K562 (cell line): ENCODE data around the gene KLF1. TPM values are rescaled to one million over a fixed set of nuclear protein-coding genes. Genes with fewer than 3 reads are reported as not detected.
A peak's percentile ranks its signal among the peaks of the same experiment; 100 is the strongest.

ENCODE experiments used
- CCNT2 ChIP-seq: IDR thresholded peaks from 2 replicates; pipeline ENCODE4 v1.6.1; 2011; ENCODE audit warnings: borderline replicate concordance, low read depth, mild to moderate bottlenecking, moderate library complexity, mixed read lengths, low read length; ENCODE audit not compliant: insufficient read length; ENCODE audit errors: extremely low read depth
- GATA2 ChIP-seq: sonication (generic); formaldehyde crosslinking; IDR thresholded peaks from 2 replicates; pipeline ENCODE4 v1.4.0; 2020; ENCODE audit warnings: mild to moderate bottlenecking, missing genetic modification reagents
- IRF2 ChIP-seq: sonication (generic); formaldehyde crosslinking; IDR thresholded peaks from 2 replicates; pipeline ENCODE4 v1.8.1; 2022; ENCODE audit warnings: mild to moderate bottlenecking, missing genetic modification reagents
- MBD2 ChIP-seq: sonication (generic); IDR thresholded peaks from 2 replicates; pipeline ENCODE4 v1.6.1; 2016; ENCODE audit warnings: low read depth, borderline replicate concordance
- MEF2A ChIP-seq: IDR thresholded peaks from 2 replicates; pipeline ENCODE4 v1.6.1; 2011; ENCODE audit warnings: low read depth, mild to moderate bottlenecking, low read length, moderate library complexity; ENCODE audit not compliant: control insufficient read depth
- MTA1 ChIP-seq: fragments of 450-650 bp; IDR thresholded peaks from 2 replicates; pipeline ENCODE4 v1.6.1; 2017; ENCODE audit warnings: borderline replicate concordance
- NCOA4 ChIP-seq: fragments of 450-650 bp; IDR thresholded peaks from 2 replicates; pipeline ENCODE4 v1.6.1; 2018; ENCODE audit warnings: mild to moderate bottlenecking; ENCODE audit not compliant: partially characterized antibody
- PML ChIP-seq: IDR thresholded peaks from 2 replicates; pipeline ENCODE4 v1.6.1; 2012; ENCODE audit warnings: low read length, inconsistent platforms
- RHOXF2B ChIP-seq: fragments of 250-450 bp; sonication (Bioruptor Pico); conservative IDR thresholded peaks from 2 replicates; pipeline ENCODE4 v1.5.1; 2021
- SMARCA4 ChIP-seq: fragments of 450-650 bp; IDR thresholded peaks from 2 replicates; pipeline ENCODE4 v1.6.1; 2016
- UBTF ChIP-seq, 2 experiments: IDR thresholded peaks; 2 replicates each; pipeline ENCODE4 v1.6.1; 2012; ENCODE audit warnings: improper control_type of control experiment in 2 of 2, low read depth in 2 of 2, low read length in 2 of 2, borderline replicate concordance in 1 of 2
- XRCC4 ChIP-seq: IDR thresholded peaks from one replicate; pipeline ENCODE4 v1.6.1; 2011; ENCODE audit not compliant: insufficient read depth, insufficient read length; ENCODE audit errors: extremely low read depth
- ZBTB34 ChIP-seq: fragments of 250-450 bp; sonication (Bioruptor Pico); IDR thresholded peaks from 2 replicates; pipeline ENCODE4 v1.8.0; 2021; ENCODE audit warnings: mild to moderate bottlenecking, moderate library complexity
- ZNF75A ChIP-seq: fragments of 450-650 bp; formaldehyde crosslinking; IDR thresholded peaks from 2 replicates; pipeline ENCODE4 v1.4.0; 2020; ENCODE audit warnings: mild to moderate bottlenecking
- ZNF830 ChIP-seq: fragments of 250-450 bp; sonication (Bioruptor Pico); IDR thresholded peaks from 2 replicates; pipeline ENCODE4 v1.5.0; 2021; ENCODE audit warnings: mild to moderate bottlenecking
- polyA plus RNA-seq, 8 experiments: library from polyadenylated mRNA; depleted of rRNA in 4 of 8; stranded (reverse) in 5 of 8; unstranded in 3 of 8; fragments of >200 nt; fragmentation: Nextera tagmentation in 2 of 8; fragmentation: Illumina TruSeq in 1 of 8; extraction: Ambion mirVana in 2 of 8; extraction: Trizol in 1 of 8; gene quantifications; 2 replicates each; pipeline versions ENCODE4 v1.2.1 to v1.2.3, GENCODE V29; 2011 to 2014; ENCODE audit warnings: inconsistent platforms in 1 of 8, missing spikeins in 1 of 8
- total RNA-seq, 7 experiments: library from RNA; depleted of rRNA in 6 of 7; stranded (reverse); fragments of >200 nt in 6 of 7; fragmentation: Illumina TruSeq in 2 of 7; extraction: Trizol in 2 of 7; gene quantifications; 2 replicates each; pipeline versions ENCODE4 v1.2.1 to v1.2.3, GENCODE V29; 2011 to 2021; ENCODE audit warnings: low replicate concordance in 1 of 7
- TF ChIP-seq, protein P1 (sequence below), 2 experiments: fragments of 450-650 bp; IDR thresholded peaks; 2 replicates each; pipeline ENCODE4 v1.6.1; 2016; ENCODE audit warnings: mild to moderate bottlenecking in 2 of 2, borderline replicate concordance in 1 of 2, low read depth in 1 of 2, moderate library complexity in 1 of 2

KLF1 gene
- total and polyA plus RNA-seq, 9 of the 15 experiments (the other 6 are each of a cell fraction or from before 2014, with no cell fraction given), result 8.4 to 163 (median 47.3) TPM

DNA sequence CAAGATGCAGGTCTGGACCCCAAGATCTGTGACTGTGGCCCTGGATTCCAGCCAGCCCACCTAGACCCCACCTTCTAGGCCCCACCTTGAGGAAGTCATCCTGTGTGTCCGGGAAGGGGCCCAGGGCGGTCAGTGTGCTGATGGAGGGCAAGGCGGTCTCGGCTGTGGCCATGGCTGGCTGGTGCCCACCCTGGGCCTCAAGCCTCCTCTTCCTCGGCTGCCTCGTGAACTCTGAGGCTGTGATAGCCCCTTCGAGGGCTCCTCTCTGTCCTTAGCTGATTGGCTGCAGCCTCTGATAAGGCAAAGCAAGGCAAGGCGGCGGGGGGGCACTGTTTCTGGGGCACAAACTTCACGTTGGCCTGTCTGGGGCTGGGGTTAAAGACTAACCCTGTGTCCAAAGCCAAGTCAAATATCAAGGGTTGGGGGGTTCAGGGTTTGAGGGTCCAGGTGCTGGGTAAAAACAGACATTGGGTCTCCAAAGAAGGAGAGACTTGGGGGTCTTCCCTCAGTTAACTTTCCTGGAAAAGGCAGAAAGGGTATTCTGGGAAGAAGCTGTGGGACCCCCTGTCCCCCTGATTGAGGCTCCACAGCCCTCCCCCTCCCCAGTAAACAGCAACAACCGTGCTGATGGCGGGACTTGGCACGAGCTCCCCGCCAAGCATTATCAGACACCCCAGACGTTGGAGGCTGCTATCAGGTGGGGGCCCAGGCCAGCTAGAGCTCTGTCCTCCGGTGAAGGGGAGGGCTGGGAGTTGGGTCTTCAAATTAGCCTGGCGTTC is at the start of gene KLF1 (continued):
- TF ChIP-seq NCOA4 (no peak), ZNF75A (no peak), GATA2 (CRISPR knock-in tag) (peak; percentile 95), PML (peak; percentile 64), UBTF (IDR thresholded peaks at IDR 0.05; ENCODE audit: borderline replicate concordance in 1 of 2, low read depth in 2 of 2, low read length in 2 of 2) (peak in 1 of 2 experiments; percentile 22; a peak in 1 of 4 replicates), XRCC4 (no peak), MBD2 (0 out of 2 replicates have a peak, but pooled peaks have one; percentile 16), RHOXF2B (no peak), MTA1 (peak; percentile 52; the same call in 1 of the 2 replicates), MEF2A (no peak), ZBTB34 (CRISPR knock-in tag) (no peak), CCNT2 (peak; percentile 79), IRF2 (CRISPR knock-in tag) (no peak), ZNF830 (CRISPR knock-in tag) (no peak), SMARCA4 (peak; percentile 83)
- TF ChIP-seq, protein P1, sequence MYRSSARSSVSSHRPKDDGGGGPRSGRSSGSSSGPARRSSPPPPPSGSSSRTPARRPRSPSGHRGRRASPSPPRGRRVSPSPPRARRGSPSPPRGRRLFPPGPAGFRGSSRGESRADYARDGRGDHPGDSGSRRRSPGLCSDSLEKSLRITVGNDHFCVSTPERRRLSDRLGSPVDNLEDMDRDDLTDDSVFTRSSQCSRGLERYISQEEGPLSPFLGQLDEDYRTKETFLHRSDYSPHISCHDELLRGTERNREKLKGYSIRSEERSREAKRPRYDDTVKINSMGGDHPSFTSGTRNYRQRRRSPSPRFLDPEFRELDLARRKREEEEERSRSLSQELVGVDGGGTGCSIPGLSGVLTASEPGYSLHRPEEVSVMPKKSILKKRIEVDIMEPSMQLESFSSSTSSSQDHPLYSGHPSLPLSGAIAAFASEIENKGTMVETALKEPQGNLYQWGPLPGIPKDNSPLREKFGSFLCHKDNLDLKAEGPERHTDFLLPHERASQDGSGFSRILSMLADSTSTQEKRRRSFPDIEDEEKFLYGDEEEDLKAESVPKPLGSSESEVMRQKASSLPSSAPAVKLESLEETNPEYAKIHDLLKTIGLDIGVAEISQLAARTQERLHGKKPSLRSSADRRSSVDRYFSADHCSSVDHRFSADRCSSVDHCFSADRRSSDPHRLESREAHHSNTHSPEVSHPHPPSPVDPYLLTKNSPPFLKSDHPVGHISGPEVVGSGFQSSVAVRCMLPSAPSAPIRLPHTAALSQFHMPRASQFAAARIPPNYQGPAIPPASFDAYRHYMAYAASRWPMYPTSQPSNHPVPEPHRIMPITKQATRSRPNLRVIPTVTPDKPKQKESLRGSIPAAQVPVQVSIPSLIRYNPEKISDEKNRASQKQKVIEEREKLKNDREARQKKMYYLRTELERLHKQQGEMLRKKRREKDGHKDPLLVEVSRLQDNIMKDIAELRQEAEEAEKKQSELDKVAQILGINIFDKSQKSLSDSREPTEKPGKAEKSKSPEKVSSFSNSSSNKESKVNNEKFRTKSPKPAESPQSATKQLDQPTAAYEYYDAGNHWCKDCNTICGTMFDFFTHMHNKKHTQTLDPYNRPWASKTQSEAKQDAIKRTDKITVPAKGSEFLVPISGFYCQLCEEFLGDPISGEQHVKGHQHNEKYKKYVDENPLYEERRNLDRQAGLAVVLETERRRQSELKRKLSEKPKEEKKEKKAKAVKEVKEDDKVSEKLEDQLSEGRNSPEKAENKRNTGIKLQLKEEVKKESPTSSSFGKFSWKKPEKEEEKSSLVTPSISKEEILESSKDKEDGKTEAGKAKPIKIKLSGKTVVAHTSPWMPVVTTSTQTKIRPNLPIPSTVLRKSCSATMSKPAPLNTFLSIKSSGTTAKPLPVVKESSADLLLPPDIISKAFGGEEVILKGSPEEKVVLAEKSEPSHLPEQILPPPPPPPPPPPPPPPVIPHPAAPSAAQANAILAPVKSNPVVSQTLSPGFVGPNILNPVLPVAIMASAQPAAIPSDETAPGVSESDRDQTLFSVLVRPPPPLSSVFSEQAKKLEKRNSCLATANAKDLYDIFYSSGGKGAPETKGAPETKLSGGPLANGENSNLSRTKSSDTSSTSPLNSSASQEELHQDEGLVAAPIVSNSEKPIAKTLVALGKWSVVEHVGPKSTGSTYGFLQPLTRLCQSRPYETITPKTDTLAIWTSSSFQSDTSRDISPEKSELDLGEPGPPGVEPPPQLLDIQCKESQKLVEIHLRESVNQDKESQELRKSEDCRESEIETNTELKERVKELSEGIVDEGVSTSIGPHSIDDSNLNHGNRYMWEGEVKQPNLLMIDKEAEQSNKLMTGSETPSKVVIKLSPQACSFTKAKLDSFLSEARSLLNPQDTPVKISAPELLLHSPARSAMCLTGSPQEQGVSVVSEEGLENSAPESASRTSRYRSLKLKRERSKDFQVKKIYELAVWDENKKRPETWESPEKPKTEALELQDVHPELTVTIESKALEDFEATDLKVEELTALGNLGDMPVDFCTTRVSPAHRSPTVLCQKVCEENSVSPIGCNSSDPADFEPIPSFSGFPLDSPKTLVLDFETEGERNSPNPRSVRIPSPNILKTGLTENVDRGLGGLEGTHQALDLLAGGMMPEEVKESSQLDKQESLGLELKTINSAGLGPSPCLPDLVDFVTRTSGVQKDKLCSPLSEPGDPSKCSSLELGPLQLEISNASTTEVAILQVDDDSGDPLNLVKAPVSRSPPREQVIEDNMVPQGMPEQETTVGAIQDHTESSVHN (IDR thresholded peaks at IDR 0.05; ENCODE audit: borderline replicate concordance in 1 of 2, low read depth in 1 of 2), result 0 out of 4 replicates have a peak, but pooled peaks of 1 of the 2 experiments have one; percentile 14
